Left lung (tissue), 10 donors: ENCODE data around the gene STAMBPL1. TPM values are rescaled to one million over a fixed set of nuclear protein-coding genes. Genes with fewer than 3 reads are reported as not detected.

Experiments used
- ATAC-seq: fragments of 200-7000 bp; cut with Tn5 transposase; one replicate; pipeline ENCODE4 v1.9.1; 2020; ENCODE audit warnings: moderate library complexity
- DNase-seq, 4 donors: peaks; one replicate each; pipeline ENCODE4 v3.0.0-alpha.2; 2013 to 2020
- H3K27ac ChIP-seq, 2 donors: fragments of 200-600 bp; sonication (generic) in 1 of 2; one replicate each; pipeline versions ENCODE4 v1.5.0 to v1.8.0; 2020 to 2021
- H3K27me3 ChIP-seq, 2 donors: fragments of 200-600 bp; sonication (generic) in 1 of 2; one replicate each; pipeline versions ENCODE4 v1.5.0 to v1.8.0; 2020 to 2021
- H3K36me3 ChIP-seq, 2 donors: fragments of 200-600 bp; sonication (generic) in 1 of 2; one replicate each; pipeline versions ENCODE4 v1.5.0 to v1.8.0; 2020 to 2021
- H3K4me1 ChIP-seq, 2 donors: fragments of 200-600 bp; one replicate each; pipeline ENCODE4 v1.8.0; 2021
- H3K4me3 ChIP-seq, 2 donors: fragments of 200-600 bp; sonication (generic) in 1 of 2; one replicate each; pipeline versions ENCODE4 v1.5.0 to v1.8.0; 2020 to 2021; ENCODE audit warnings: mild to moderate bottlenecking in 1 of 2
- H3K9me3 ChIP-seq, 2 donors: fragments of 200-600 bp; sonication (generic) in 1 of 2; one replicate each; pipeline versions ENCODE4 v1.5.0 to v1.8.0; 2020 to 2021
- intact Hi-C, 2 donors: fragments of 100-400 bp; cut with DNase I; formaldehyde crosslinking; loops; one replicate each; pipeline versions ENCODE4 v1.11.2 to v1.14.2; 2022
- polyA plus RNA-seq, 6 donors: library from polyadenylated mRNA; unstranded; fragments of 120-200 nt; gene quantifications; one replicate each; pipeline ENCODE4 v1.2.1, GENCODE V29; 2013; ENCODE audit not compliant: insufficient read length in 6 of 6
- total RNA-seq, 2 donors: library from RNA; stranded (reverse); fragmentation: NEBNext Ultra II Directional; extraction: Animal tissue kit (Norgen Biotek cat#: 25700); gene quantifications; one replicate each; pipeline ENCODE4 v1.2.1, GENCODE V29; 2021
- TF ChIP-seq, protein P1 (sequence below), 2 donors: fragments of 200-600 bp; sonication (generic) in 1 of 2; IDR thresholded peaks; one replicate each; pipeline versions ENCODE4 v1.5.0 to v1.8.0; 2021; ENCODE audit warnings: antibody characterized with exemption in 2 of 2
- donor health status: DM: no; HTN: yes; CAD: no.
- donor health status: DM: no; HTN: no; CAD: no.

STAMBPL1 gene
- total and polyA plus RNA-seq, 8 donors, result 7.5 to 13.4 (median 11.4) TPM

DNA sequence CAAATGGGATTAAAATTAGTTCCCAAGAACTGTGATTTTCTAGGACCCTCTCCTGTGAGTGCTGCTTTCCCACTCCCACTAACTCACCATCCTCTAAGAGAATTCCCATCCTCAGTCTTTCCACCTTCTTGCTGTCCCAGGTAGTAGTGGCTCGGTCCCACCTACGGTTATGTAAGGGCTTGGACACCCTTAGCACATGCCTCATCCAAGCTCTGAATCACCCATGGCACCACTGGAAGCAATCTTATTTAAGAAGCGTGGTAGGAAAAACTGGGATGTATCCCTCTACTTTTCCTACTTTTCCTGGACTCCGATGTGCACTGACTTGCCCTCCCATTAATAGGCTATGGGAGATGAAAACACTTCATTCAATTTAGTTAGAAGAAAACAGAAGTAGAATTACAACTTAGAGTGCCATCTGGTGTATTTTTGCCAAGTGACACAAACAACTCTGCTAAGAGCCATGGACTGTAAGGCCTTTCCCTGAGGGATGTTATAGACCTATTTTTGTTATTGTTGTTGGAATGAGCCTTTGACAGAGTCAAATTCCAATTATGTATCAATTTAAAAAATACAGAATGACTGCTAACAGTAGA, 14.7 kb upstream of the STAMBPL1 start:
- Histone ChIP-seq H3K36me3 (no peaks in the 10 kb centered on the region), H3K4me1 (peaks cover 0 to 17% of the 10 kb centered on the region in 2 donors), H3K9me3 (no peaks in the 10 kb centered on the region), H3K27ac (no peak overlapping the region), H3K27me3 (no peaks in the 10 kb centered on the region), H3K4me3 (no peak overlapping the region)
- TF ChIP-seq, protein P1, sequence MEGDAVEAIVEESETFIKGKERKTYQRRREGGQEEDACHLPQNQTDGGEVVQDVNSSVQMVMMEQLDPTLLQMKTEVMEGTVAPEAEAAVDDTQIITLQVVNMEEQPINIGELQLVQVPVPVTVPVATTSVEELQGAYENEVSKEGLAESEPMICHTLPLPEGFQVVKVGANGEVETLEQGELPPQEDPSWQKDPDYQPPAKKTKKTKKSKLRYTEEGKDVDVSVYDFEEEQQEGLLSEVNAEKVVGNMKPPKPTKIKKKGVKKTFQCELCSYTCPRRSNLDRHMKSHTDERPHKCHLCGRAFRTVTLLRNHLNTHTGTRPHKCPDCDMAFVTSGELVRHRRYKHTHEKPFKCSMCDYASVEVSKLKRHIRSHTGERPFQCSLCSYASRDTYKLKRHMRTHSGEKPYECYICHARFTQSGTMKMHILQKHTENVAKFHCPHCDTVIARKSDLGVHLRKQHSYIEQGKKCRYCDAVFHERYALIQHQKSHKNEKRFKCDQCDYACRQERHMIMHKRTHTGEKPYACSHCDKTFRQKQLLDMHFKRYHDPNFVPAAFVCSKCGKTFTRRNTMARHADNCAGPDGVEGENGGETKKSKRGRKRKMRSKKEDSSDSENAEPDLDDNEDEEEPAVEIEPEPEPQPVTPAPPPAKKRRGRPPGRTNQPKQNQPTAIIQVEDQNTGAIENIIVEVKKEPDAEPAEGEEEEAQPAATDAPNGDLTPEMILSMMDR (IDR thresholded peaks at IDR 0.05), result peak; percentile 13 to 18
- ATAC-seq (peak; percentile 59), DNase-seq (peak in 1 of 4 donors; percentile 45)
- intact Hi-C loops, result no loop called here

DNA sequence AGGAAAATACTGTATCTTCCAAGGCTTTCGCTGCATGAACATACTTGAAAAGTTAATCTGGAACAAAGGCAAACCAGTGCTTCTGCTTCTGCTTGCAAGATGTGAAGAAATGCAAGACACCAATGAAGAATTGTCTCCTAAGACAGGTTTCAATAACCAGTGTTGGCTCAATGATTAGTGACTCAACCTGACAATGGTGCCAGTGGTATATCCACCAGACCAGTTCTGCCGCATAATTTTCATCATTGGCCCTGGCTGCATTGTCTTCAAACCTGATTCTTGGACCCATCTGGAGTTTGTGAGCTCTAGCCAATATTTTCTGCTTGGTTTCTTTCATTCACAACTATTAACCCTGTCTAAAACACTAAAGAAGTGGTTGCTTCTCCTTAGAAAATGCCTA, 13.6 kb upstream of the STAMBPL1 start:
- Histone ChIP-seq H3K27me3 (no peaks in the 10 kb centered on the region), H3K4me1 (peaks cover 0 to 7% of the 10 kb centered on the region in 2 donors), H3K27ac (no peak overlapping the region), H3K36me3 (no peaks in the 10 kb centered on the region), H3K4me3 (no peak overlapping the region), H3K9me3 (no peaks in the 10 kb centered on the region)
- intact Hi-C loops, result no loop called here
- no peak for DNase-seq
- no peak for ATAC-seq
- TF ChIP-seq, protein P1 (IDR thresholded peaks at IDR 0.05), result no peak

GRCh38 chr10:88870089-88870488, 10.0 kb upstream of the STAMBPL1 start:
- peaks cover 0 to 4% of the 10 kb centered on the region in 2 donors for H3K4me1 ChIP-seq
- intact Hi-C loops, result no loop called here
- H3K27me3 ChIP-seq, result no peaks in the 10 kb centered on the region
- TF ChIP-seq, protein P1 (IDR thresholded peaks at IDR 0.05), result no peak
- H3K36me3 ChIP-seq, result no peaks in the 10 kb centered on the region
- no peaks in the 10 kb centered on the region for H3K9me3 ChIP-seq
- DNase-seq, result no peak
- H3K27ac ChIP-seq, result no peak overlapping the region
- no peak for ATAC-seq
- no peak overlapping the region for H3K4me3 ChIP-seq

- H3K4me3 ChIP-seq, result no peak overlapping the region
- H3K9me3 ChIP-seq, result no peaks in the 10 kb centered on the region
- intact Hi-C loops, result no loop called here
- no peaks in the 10 kb centered on the region for H3K27me3 ChIP-seq
- H3K36me3 ChIP-seq, result no peaks in the 10 kb centered on the region
- no peak overlapping the region for H3K27ac ChIP-seq
- DNase-seq (no peak), ATAC-seq (no peak)
- TF ChIP-seq, protein P1 (IDR thresholded peaks at IDR 0.05), result no peak
- H3K4me1 ChIP-seq, result peaks cover 0 to under 1% of the 10 kb centered on the region in 2 donors
These were observed 6.3 kb upstream of the STAMBPL1 start for GRCh38 chr10:88873757-88874156.

GRCh38 chr10:88874281-88874680, 5.8 kb upstream of the STAMBPL1 start:
- no peaks in the 10 kb centered on the region for H3K27me3 ChIP-seq
- H3K9me3 ChIP-seq, result no peaks in the 10 kb centered on the region
- no peaks in the 10 kb centered on the region for H3K36me3 ChIP-seq
- TF ChIP-seq, protein P1 (IDR thresholded peaks at IDR 0.05), result no peak
- peaks cover 0 to 6% of the 10 kb centered on the region in 2 donors for H3K4me1 ChIP-seq
- intact Hi-C loops, result no loop called here
- DNase-seq, result no peak
- peak overlapping the region in 1 of 2 donors; percentile 27 for H3K27ac ChIP-seq
- ATAC-seq, result no peak
- no peak overlapping the region for H3K4me3 ChIP-seq
